ENCODE data around the gene FAHD2A.
"Not testable (repeated sequence)": the region's sequence is repeated elsewhere in the genome, so short reads cannot be mapped to it uniquely, and the experiment has no call there.

Gene FAHD2A

GRCh38 chr2:95390881-95391321 is 11.6 kb upstream of the FAHD2A start:
- Mint-ChIP-seq H3K27me3 (peaks cover 2% of the 10 kb centered on the region), H3K9me3 (no peaks in the 10 kb centered on the region), H3K4me3 (no peak overlapping the region), H3K27ac (no peak overlapping the region), H3K4me1 (ENCODE audit: low read depth) (peaks cover 5% of the 10 kb centered on the region), H3K36me3 (ENCODE audit: low read depth) (no peaks in the 10 kb centered on the region)
- intact Hi-C loops (cut with micrococcal nuclease): loop anchor here (2.0 kb wide), 1 partner anchor 338 kb away; no protein-coding TSS in a partner anchor

- H3K27ac Mint-ChIP-seq: no peak overlapping the region
- H3K27me3 Mint-ChIP-seq: peaks cover 2% of the 10 kb centered on the region
- no peaks in the 10 kb centered on the region for H3K9me3 Mint-ChIP-seq
- no peaks in the 10 kb centered on the region for H3K36me3 Mint-ChIP-seq (ENCODE audit: low read depth)
- no peak overlapping the region for H3K4me3 Mint-ChIP-seq
- peaks cover 5% of the 10 kb centered on the region for H3K4me1 Mint-ChIP-seq (ENCODE audit: low read depth)
- intact Hi-C loops (cut with micrococcal nuclease): loop anchor here (2.0 kb wide), 1 partner anchor 337 kb away; no protein-coding TSS in a partner anchor
Measured at GRCh38 chr2:95391641-95392310, 10.7 kb upstream of the FAHD2A start.

- Mint-ChIP-seq H3K27ac (no peak overlapping the region), H3K27me3 (peaks cover 2% of the 10 kb centered on the region), H3K4me3 (no peak overlapping the region), H3K36me3 (ENCODE audit: low read depth) (no peaks in the 10 kb centered on the region), H3K9me3 (no peaks in the 10 kb centered on the region), H3K4me1 (ENCODE audit: low read depth) (peaks cover 5% of the 10 kb centered on the region)
- intact Hi-C loops (cut with micrococcal nuclease): no loop called here
Measured at GRCh38 chr2:95392320-95392719, 10.2 kb upstream of the FAHD2A start.

- peaks cover 5% of the 10 kb centered on the region for H3K4me1 Mint-ChIP-seq (ENCODE audit: low read depth)
- H3K27ac Mint-ChIP-seq: no peak overlapping the region
- no peaks in the 10 kb centered on the region for H3K36me3 Mint-ChIP-seq (ENCODE audit: low read depth)
- H3K4me3 Mint-ChIP-seq: no peak overlapping the region
- intact Hi-C loops (cut with micrococcal nuclease): no loop called here
- no peaks in the 10 kb centered on the region for H3K9me3 Mint-ChIP-seq
- H3K27me3 Mint-ChIP-seq: peaks cover 2% of the 10 kb centered on the region
Measured at GRCh38 chr2:95392730-95393455, 9.6 kb upstream of the FAHD2A start.

- Mint-ChIP-seq H3K27ac (no peak overlapping the region), H3K36me3 (ENCODE audit: low read depth) (no peaks in the 10 kb centered on the region), H3K9me3 (no peaks in the 10 kb centered on the region), H3K27me3 (no peaks in the 10 kb centered on the region), H3K4me3 (no peak overlapping the region), H3K4me1 (ENCODE audit: low read depth) (peaks cover 5% of the 10 kb centered on the region)
- intact Hi-C loops (cut with micrococcal nuclease): no loop called here
Measured at GRCh38 chr2:95393901-95394300, 8.6 kb upstream of the FAHD2A start.

- H3K27me3 Mint-ChIP-seq: peaks cover 4% of the 10 kb centered on the region
- H3K36me3 Mint-ChIP-seq (ENCODE audit: low read depth): peaks cover 9% of the 10 kb centered on the region
- H3K27ac Mint-ChIP-seq: no peak overlapping the region
- peaks cover 16% of the 10 kb centered on the region for H3K4me1 Mint-ChIP-seq (ENCODE audit: low read depth)
- no peak overlapping the region for H3K4me3 Mint-ChIP-seq
- intact Hi-C loops (cut with micrococcal nuclease): no loop called here
- no peaks in the 10 kb centered on the region for H3K9me3 Mint-ChIP-seq
Measured at GRCh38 chr2:95399061-95399460, 3.4 kb upstream of the FAHD2A start.

GRCh38 chr2:95401480-95401879 is 1.0 kb upstream of the FAHD2A start:
- H3K36me3 Mint-ChIP-seq (ENCODE audit: low read depth): peaks cover 9% of the 10 kb centered on the region
- peaks cover 17% of the 10 kb centered on the region for H3K4me1 Mint-ChIP-seq (ENCODE audit: low read depth)
- H3K4me3 Mint-ChIP-seq: peak overlapping the region; percentile 87
- H3K27ac Mint-ChIP-seq: no peak overlapping the region
- intact Hi-C loops (cut with micrococcal nuclease): loop anchor here (5.0 kb wide), 1 partner anchor 326 kb away; no protein-coding TSS in a partner anchor
- no peaks in the 10 kb centered on the region for H3K9me3 Mint-ChIP-seq
- H3K27me3 Mint-ChIP-seq: peaks cover 4% of the 10 kb centered on the region

GRCh38 chr2:95402004-95402369 is 521 bp upstream of the FAHD2A start:
- H3K27ac Mint-ChIP-seq: peak overlapping the region; percentile 94
- peaks cover 13% of the 10 kb centered on the region for H3K36me3 Mint-ChIP-seq (ENCODE audit: low read depth)
- H3K4me3 Mint-ChIP-seq: peak overlapping the region; percentile 87
- peaks cover 17% of the 10 kb centered on the region for H3K4me1 Mint-ChIP-seq (ENCODE audit: low read depth)
- not testable (repeated sequence) for H3K9me3 Mint-ChIP-seq, H3K27me3 Mint-ChIP-seq
- intact Hi-C loops (cut with micrococcal nuclease): loop anchor here (2.0 to 5.0 kb wide), 2 partner anchors 57 to 325 kb away; no protein-coding TSS in a partner anchor

GRCh38 chr2:95403204-95403721 is 755 bp downstream of the FAHD2A start:
- Mint-ChIP-seq H3K27ac (peak overlapping the region; percentile 94), H3K4me3 (peak overlapping the region; percentile 87), H3K4me1 (ENCODE audit: low read depth) (peaks cover 17% of the 10 kb centered on the region), H3K36me3 (ENCODE audit: low read depth) (peaks cover 20% of the 10 kb centered on the region)
- H3K9me3 Mint-ChIP-seq, H3K27me3 Mint-ChIP-seq: not testable (repeated sequence)
- intact Hi-C loops (cut with micrococcal nuclease): loop anchor here (2.0 to 5.0 kb wide), 2 partner anchors 58 to 324 kb away; no protein-coding TSS in a partner anchor

- H3K4me3 Mint-ChIP-seq, H3K27me3 Mint-ChIP-seq, H3K9me3 Mint-ChIP-seq: not testable (repeated sequence)
- peak overlapping the region; percentile 94 for H3K27ac Mint-ChIP-seq
- peaks cover 24% of the 10 kb centered on the region for H3K36me3 Mint-ChIP-seq (ENCODE audit: low read depth)
- H3K4me1 Mint-ChIP-seq (ENCODE audit: low read depth): peaks cover 17% of the 10 kb centered on the region
- intact Hi-C loops (cut with micrococcal nuclease): loop anchor here (2.0 to 5.0 kb wide), 2 partner anchors 59 to 323 kb away; no protein-coding TSS in a partner anchor
Measured at GRCh38 chr2:95403824-95404223, 1.3 kb downstream of the FAHD2A start.

- H3K4me3 Mint-ChIP-seq, H3K9me3 Mint-ChIP-seq, H3K27ac Mint-ChIP-seq, H3K27me3 Mint-ChIP-seq: not testable (repeated sequence)
- H3K4me1 Mint-ChIP-seq (ENCODE audit: low read depth): peaks cover 17% of the 10 kb centered on the region
- intact Hi-C loops (cut with micrococcal nuclease): loop anchor here (5.0 kb wide), 1 partner anchor 323 kb away; no protein-coding TSS in a partner anchor
- peaks cover 30% of the 10 kb centered on the region for H3K36me3 Mint-ChIP-seq (ENCODE audit: low read depth)
Measured at GRCh38 chr2:95404676-95405075, 2.2 kb downstream of the FAHD2A start.

GRCh38 chr2:95411239-95411638 is 8.7 kb downstream of the FAHD2A start:
- H3K4me1 Mint-ChIP-seq (ENCODE audit: low read depth); H3K9me3 Mint-ChIP-seq; H3K27ac Mint-ChIP-seq; H3K4me3 Mint-ChIP-seq; H3K27me3 Mint-ChIP-seq; intact Hi-C loops (cut with micrococcal nuclease): not testable (repeated sequence)
- peaks cover 47% of the 10 kb centered on the region for H3K36me3 Mint-ChIP-seq (ENCODE audit: low read depth)

- intact Hi-C loops (cut with micrococcal nuclease); H3K4me1 Mint-ChIP-seq (ENCODE audit: low read depth); H3K9me3 Mint-ChIP-seq; H3K4me3 Mint-ChIP-seq; H3K27me3 Mint-ChIP-seq; H3K27ac Mint-ChIP-seq: not testable (repeated sequence)
- H3K36me3 Mint-ChIP-seq (ENCODE audit: low read depth): peaks cover 32% of the 10 kb centered on the region
Measured at GRCh38 chr2:95414015-95414594, 11.6 kb downstream of the FAHD2A start.

GRCh38 chr2:95415138-95415537 is 12.6 kb downstream of the FAHD2A start:
- H3K4me1 Mint-ChIP-seq (ENCODE audit: low read depth); H3K4me3 Mint-ChIP-seq; H3K9me3 Mint-ChIP-seq; intact Hi-C loops (cut with micrococcal nuclease); H3K27me3 Mint-ChIP-seq; H3K27ac Mint-ChIP-seq: not testable (repeated sequence)
- H3K36me3 Mint-ChIP-seq (ENCODE audit: low read depth): peaks cover 25% of the 10 kb centered on the region
